GM18520 (cell line): Measurements from ENCODE around the gene DLG5.

ENCODE experiments used
- ATAC-seq: cut with Tn5 transposase; IDR thresholded peaks from one replicate; pipeline ENCODE4 v1.9.1; 2021; ENCODE audit not compliant: unreplicated experiment

The DLG5 gene

GRCh38 chr10:77872151-77872946, 54.2 kb downstream of the DLG5 start:
- no peak for ATAC-seq

- no peak for ATAC-seq
Measured at GRCh38 chr10:77869626-77870420, 56.7 kb downstream of the DLG5 start.

- no peak for ATAC-seq
Measured at GRCh38 chr10:77868523-77868922, 58.0 kb downstream of the DLG5 start.

GRCh38 chr10:77867124-77867719, 59.3 kb downstream of the DLG5 start:
- ATAC-seq: no peak

- no peak for ATAC-seq
Measured at GRCh38 chr10:77866598-77866997, 60.0 kb downstream of the DLG5 start.

GRCh38 chr10:77865580-77866324, 60.8 kb downstream of the DLG5 start:
- no peak for ATAC-seq

GRCh38 chr10:77864151-77864851, 62.3 kb downstream of the DLG5 start:
- ATAC-seq: no peak

- no peak for ATAC-seq
Measured at GRCh38 chr10:77863446-77863845, 63.1 kb downstream of the DLG5 start.

GRCh38 chr10:77862595-77862994, 64.0 kb downstream of the DLG5 start:
- ATAC-seq: no peak

GRCh38 chr10:77861366-77861765, 65.2 kb downstream of the DLG5 start:
- no peak for ATAC-seq

GRCh38 chr10:77859865-77860282, 66.7 kb downstream of the DLG5 start:
- ATAC-seq: no peak

GRCh38 chr10:77859200-77859864, 67.2 kb downstream of the DLG5 start:
- no peak for ATAC-seq

- ATAC-seq: no peak
Measured at GRCh38 chr10:77857272-77857671, 69.3 kb downstream of the DLG5 start.

GRCh38 chr10:77856566-77856965, 70.0 kb downstream of the DLG5 start:
- ATAC-seq: no peak

GRCh38 chr10:77855404-77856155, 71.0 kb downstream of the DLG5 start:
- ATAC-seq: no peak

- no peak for ATAC-seq
Measured at GRCh38 chr10:77854115-77854514, 72.4 kb downstream of the DLG5 start.

- no peak for ATAC-seq
Measured at GRCh38 chr10:77853256-77853655, 73.3 kb downstream of the DLG5 start.

- ATAC-seq: no peak
Measured at GRCh38 chr10:77850620-77851231, 75.8 kb downstream of the DLG5 start.
